Left renal pelvis (tissue), 4 donors: Measurements from ENCODE around the gene TNIP1. TPM values are rescaled to one million over a fixed set of nuclear protein-coding genes. Genes with fewer than 3 reads are reported as not detected.
A peak's percentile ranks its signal among the peaks of the same experiment; 100 is the strongest.

Experiments
- DNase-seq, 4 donors: peaks; one replicate each; pipeline ENCODE4 v3.0.0-alpha.2; 2013; ENCODE audit warnings: low read depth in 4 of 4, low spot score in 3 of 4
- polyA plus RNA-seq, 4 donors: library from polyadenylated mRNA; unstranded; fragments of 120-200 nt; gene quantifications; one replicate each; pipeline ENCODE4 v1.2.1, GENCODE V29; 2013; ENCODE audit not compliant: insufficient read length in 4 of 4

Gene TNIP1
- polyA plus RNA-seq, 4 donors: 47.0 to 75.2 (median 68.8) TPM

- peak in 3 of 4 donors; percentile 31 to 47 (median 44) for DNase-seq
Measured at GRCh38 chr5:151051066-151051930, 29.5 kb downstream of the TNIP1 start.

GRCh38 chr5:151048526-151048925, 32.3 kb downstream of the TNIP1 start:
- DNase-seq: no peak

GRCh38 chr5:151047814-151048425, 32.9 kb downstream of the TNIP1 start:
- DNase-seq: no peak

GRCh38 chr5:151042453-151043093, 38.3 kb downstream of the TNIP1 start:
- DNase-seq: no peak

GRCh38 chr5:151041577-151042268, 39.1 kb downstream of the TNIP1 start:
- no peak for DNase-seq

GRCh38 chr5:151040211-151040747, 40.6 kb downstream of the TNIP1 start:
- no peak for DNase-seq

GRCh38 chr5:151039665-151040064, 41.2 kb downstream of the TNIP1 start:
- DNase-seq: no peak

- DNase-seq: no peak
Measured at GRCh38 chr5:151038801-151039238, 42.0 kb downstream of the TNIP1 start.

- DNase-seq: no peak
Measured at GRCh38 chr5:151038412-151038745, 42.5 kb downstream of the TNIP1 start.

- no peak for DNase-seq
Measured at GRCh38 chr5:151037561-151038411, 43.0 kb downstream of the TNIP1 start.

GRCh38 chr5:151036556-151036955, 44.3 kb downstream of the TNIP1 start:
- DNase-seq: no peak

- no peak for DNase-seq
Measured at GRCh38 chr5:151034422-151035379, 46.1 kb downstream of the TNIP1 start.

- DNase-seq: no peak
Measured at GRCh38 chr5:151033217-151033934, 47.5 kb downstream of the TNIP1 start.

GRCh38 chr5:151031554-151031953, 49.3 kb downstream of the TNIP1 start:
- no peak for DNase-seq

- DNase-seq: no peak
Measured at GRCh38 chr5:151030379-151030778, 50.5 kb downstream of the TNIP1 start.

- no peak for DNase-seq
Measured at GRCh38 chr5:151030056-151030336, 50.8 kb downstream of the TNIP1 start.

GRCh38 chr5:151029179-151030055, 51.4 kb downstream of the TNIP1 start:
- DNase-seq: no peak
